Neural cell (in vitro differentiated cells): ENCODE data around the gene TBR1. TPM values are rescaled to one million over a fixed set of nuclear protein-coding genes. Genes with fewer than 3 reads are reported as not detected.

Source experiments
- H2AFZ ChIP-seq: fragments of 200-600, 300-800 bp; sonication (generic), shearing (Covaris generic); 2 replicates; pipeline ENCODE4 v1.6.0; 2014; ENCODE audit warnings: low read depth, mild to moderate bottlenecking, antibody characterized with exemption, low read length, moderate library complexity
- H3F3A ChIP-seq: fragments of 200-600 bp; shearing (Covaris generic); 2 replicates; pipeline ENCODE4 v1.6.1; 2016; ENCODE audit warnings: mild to moderate bottlenecking, moderate library complexity, mixed read lengths, antibody characterized with exemption, low read length; ENCODE audit not compliant: insufficient read depth, poor library complexity, severe bottlenecking
- H3K27ac ChIP-seq: fragments of 200-600, 300-800 bp; sonication (generic), shearing (Covaris generic); 2 replicates; pipeline ENCODE4 v1.5.1; 2014; ENCODE audit warnings: mild to moderate bottlenecking, low read length, moderate library complexity
- H3K27me3 ChIP-seq: fragments of 300-800, 200-600 bp; sonication (generic), shearing (Covaris generic); 2 replicates; pipeline ENCODE4 v1.6.0; 2014; ENCODE audit warnings: mild to moderate bottlenecking, low read depth, low read length, moderate library complexity; ENCODE audit not compliant: insufficient read depth
- H3K36me3 ChIP-seq: fragments of 300-800, 200-600 bp; sonication (generic), shearing (Covaris generic); 2 replicates; pipeline ENCODE4 v1.5.1; 2014; ENCODE audit warnings: mild to moderate bottlenecking, antibody characterized with exemption, low read length, moderate library complexity; ENCODE audit not compliant: insufficient read depth
- H3K4me2 ChIP-seq: fragments of 300-800, 200-600 bp; sonication (generic), shearing (Covaris generic); 2 replicates; pipeline ENCODE4 v1.6.0; 2014; ENCODE audit warnings: mild to moderate bottlenecking, low read length
- H3K4me3 ChIP-seq: fragments of 300-800, 200-600 bp; sonication (generic), shearing (Covaris generic); 2 replicates; pipeline ENCODE4 v1.5.1; 2014; ENCODE audit warnings: mild to moderate bottlenecking, low read length, moderate library complexity
- H3K79me2 ChIP-seq: fragments of 200-600 bp; shearing (Covaris generic); replicated peaks from 2 replicates; pipeline ENCODE4 v1.6.0; 2014; ENCODE audit warnings: mild to moderate bottlenecking, low read length, moderate library complexity; ENCODE audit not compliant: insufficient read depth
- H3K9ac ChIP-seq: fragments of 300-800, 200-600 bp; sonication (generic), shearing (Covaris generic); 2 replicates; pipeline ENCODE4 v1.6.1; 2016; ENCODE audit warnings: mild to moderate bottlenecking, low read length, mixed read lengths
- H3K9me2 ChIP-seq: fragments of 200-600 bp; shearing (Covaris generic); 2 replicates; pipeline ENCODE4 v1.6.1; 2016; ENCODE audit warnings: mild to moderate bottlenecking, low read length, mixed read lengths; ENCODE audit not compliant: insufficient read depth
- H3K9me3 ChIP-seq: fragments of 200-600, 300-800 bp; sonication (generic), shearing (Covaris generic); 2 replicates; pipeline ENCODE4 v1.6.1; 2016; ENCODE audit warnings: mild to moderate bottlenecking, mixed run types, low read length, moderate library complexity, mixed read lengths
- H4K20me1 ChIP-seq: fragments of 200-600 bp; shearing (Covaris generic); 2 replicates; pipeline ENCODE4 v1.6.1; 2016; ENCODE audit warnings: mild to moderate bottlenecking, mixed run types; ENCODE audit not compliant: insufficient read depth
- CTCF ChIP-seq: fragments of 450-650 bp; IDR thresholded peaks from 2 replicates; pipeline ENCODE4 v1.5.1; 2014; ENCODE audit warnings: antibody characterized with exemption, mild to moderate bottlenecking, moderate library complexity; ENCODE audit not compliant: poor library complexity, severe bottlenecking
- EP300 ChIP-seq: fragments of 450-650 bp; conservative IDR thresholded peaks from 2 replicates; pipeline ENCODE4 v1.6.1; 2014; ENCODE audit warnings: antibody characterized with exemption, mild to moderate bottlenecking, moderate library complexity; ENCODE audit not compliant: poor library complexity, severe bottlenecking
- EZH2 ChIP-seq: fragments of 200-600, 300-800 bp; shearing (Covaris generic), sonication (generic); IDR thresholded peaks from 2 replicates; pipeline ENCODE4 v1.6.1; 2014; ENCODE audit warnings: antibody characterized with exemption, low read length, borderline replicate concordance, mild to moderate bottlenecking; ENCODE audit not compliant: insufficient read depth, poor library complexity, severe bottlenecking
- MXI1 ChIP-seq: fragments of 450-650 bp; conservative IDR thresholded peaks from 2 replicates; pipeline ENCODE4 v1.6.1; 2014; ENCODE audit warnings: antibody characterized with exemption, mild to moderate bottlenecking; ENCODE audit not compliant: poor library complexity, severe bottlenecking
- POLR2AphosphoS5 ChIP-seq: IDR thresholded peaks from 2 replicates; pipeline ENCODE4 v1.6.1; 2012
- RAD21 ChIP-seq: fragments of 450-650 bp; conservative IDR thresholded peaks from 2 replicates; pipeline ENCODE4 v1.6.1; 2014; ENCODE audit warnings: antibody characterized with exemption, mild to moderate bottlenecking, moderate library complexity
- SMC3 ChIP-seq: fragments of 450-650 bp; conservative IDR thresholded peaks from 2 replicates; pipeline ENCODE4 v1.6.1; 2014; ENCODE audit warnings: antibody characterized with exemption, mild to moderate bottlenecking, moderate library complexity; ENCODE audit not compliant: poor library complexity
- TAF1 ChIP-seq: IDR thresholded peaks from 2 replicates; pipeline ENCODE4 v1.6.1; 2012; ENCODE audit warnings: low read depth
- polyA minus RNA-seq: library from RNA; depleted of rRNA, polyadenylated mRNA; stranded (reverse); fragments of >200 nt; gene quantifications from 2 replicates; pipeline ENCODE4 v1.2.3, GENCODE V29; 2014
- polyA plus RNA-seq: library from polyadenylated mRNA; depleted of rRNA; stranded (reverse); fragments of >200 nt; gene quantifications from 2 replicates; pipeline ENCODE4 v1.2.3, GENCODE V29; 2014
- TF ChIP-seq, protein P1 (sequence below): IDR thresholded peaks from 2 replicates; pipeline ENCODE4 v1.6.1; 2012; ENCODE audit warnings: borderline replicate concordance

The TBR1 gene
- polyA plus RNA-seq (4.5 and 7.2 TPM in 2 replicates), polyA minus RNA-seq (9.0 and 11.5 TPM in 2 replicates)

- no peaks in the 10 kb centered on the region for H3F3A ChIP-seq
- H3K4me3 ChIP-seq: peak within 1 kb of the TSS; percentile 64
- H3K79me2 ChIP-seq: no peaks in the 10 kb centered on the region
- no peak for TF ChIP-seq SMC3
- peak; percentile 6 for TF ChIP-seq POLR2AphosphoS5
- peaks cover 85% of the 10 kb centered on the region for H3K27me3 ChIP-seq
- H3K9me2 ChIP-seq: no peaks in the 10 kb centered on the region
- peak within 1 kb of the TSS; percentile 49 for H3K9ac ChIP-seq
- no peak within 1 kb of the TSS for H3K4me2 ChIP-seq
- no peaks in the 10 kb centered on the region for H3K36me3 ChIP-seq
- H3K27ac ChIP-seq: peak within 1 kb of the TSS; percentile 42
- H4K20me1 ChIP-seq: no peaks in the 10 kb centered on the region
- H2AFZ ChIP-seq: no peak within 1 kb of the TSS
- H3K9me3 ChIP-seq: no peaks in the 10 kb centered on the region
Measured at GRCh38 chr2:161415987-161416707, at the start of gene TBR1. TSS of gene TBR1 (plus strand) at chr2:161416297. CDS start at chr2:161416411, 114 bp downstream.

GRCh38 chr2:161367675-161368074, 48.4 kb upstream of the TBR1 start:
- no peak overlapping the region for H3K9ac ChIP-seq
- no peak overlapping the region for H3K4me2 ChIP-seq
- no peaks in the 10 kb centered on the region for H3K9me3 ChIP-seq
- TF ChIP-seq CTCF (no peak), MXI1 (no peak), TAF1 (no peak), EZH2 (no peak), RAD21 (no peak), SMC3 (no peak), POLR2AphosphoS5 (peak; percentile 71), EP300 (peak; percentile 81)
- TF ChIP-seq, protein P1, sequence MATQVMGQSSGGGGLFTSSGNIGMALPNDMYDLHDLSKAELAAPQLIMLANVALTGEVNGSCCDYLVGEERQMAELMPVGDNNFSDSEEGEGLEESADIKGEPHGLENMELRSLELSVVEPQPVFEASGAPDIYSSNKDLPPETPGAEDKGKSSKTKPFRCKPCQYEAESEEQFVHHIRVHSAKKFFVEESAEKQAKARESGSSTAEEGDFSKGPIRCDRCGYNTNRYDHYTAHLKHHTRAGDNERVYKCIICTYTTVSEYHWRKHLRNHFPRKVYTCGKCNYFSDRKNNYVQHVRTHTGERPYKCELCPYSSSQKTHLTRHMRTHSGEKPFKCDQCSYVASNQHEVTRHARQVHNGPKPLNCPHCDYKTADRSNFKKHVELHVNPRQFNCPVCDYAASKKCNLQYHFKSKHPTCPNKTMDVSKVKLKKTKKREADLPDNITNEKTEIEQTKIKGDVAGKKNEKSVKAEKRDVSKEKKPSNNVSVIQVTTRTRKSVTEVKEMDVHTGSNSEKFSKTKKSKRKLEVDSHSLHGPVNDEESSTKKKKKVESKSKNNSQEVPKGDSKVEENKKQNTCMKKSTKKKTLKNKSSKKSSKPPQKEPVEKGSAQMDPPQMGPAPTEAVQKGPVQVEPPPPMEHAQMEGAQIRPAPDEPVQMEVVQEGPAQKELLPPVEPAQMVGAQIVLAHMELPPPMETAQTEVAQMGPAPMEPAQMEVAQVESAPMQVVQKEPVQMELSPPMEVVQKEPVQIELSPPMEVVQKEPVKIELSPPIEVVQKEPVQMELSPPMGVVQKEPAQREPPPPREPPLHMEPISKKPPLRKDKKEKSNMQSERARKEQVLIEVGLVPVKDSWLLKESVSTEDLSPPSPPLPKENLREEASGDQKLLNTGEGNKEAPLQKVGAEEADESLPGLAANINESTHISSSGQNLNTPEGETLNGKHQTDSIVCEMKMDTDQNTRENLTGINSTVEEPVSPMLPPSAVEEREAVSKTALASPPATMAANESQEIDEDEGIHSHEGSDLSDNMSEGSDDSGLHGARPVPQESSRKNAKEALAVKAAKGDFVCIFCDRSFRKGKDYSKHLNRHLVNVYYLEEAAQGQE: no peak
- H4K20me1 ChIP-seq: no peaks in the 10 kb centered on the region
- no peaks in the 10 kb centered on the region for H3K36me3 ChIP-seq
- no peak overlapping the region for H3K27ac ChIP-seq
- H3K4me3 ChIP-seq: no peak overlapping the region
- H2AFZ ChIP-seq: no peak overlapping the region
- no peaks in the 10 kb centered on the region for H3F3A ChIP-seq
- peaks cover 19% of the 10 kb centered on the region for H3K79me2 ChIP-seq
- H3K9me2 ChIP-seq: no peaks in the 10 kb centered on the region
- no peaks in the 10 kb centered on the region for H3K27me3 ChIP-seq
